Activated CD8-positive, alpha-beta memory T cell treated with anti-CD3 and anti-CD28 coated beads, Interleukin-2, amount 50 U/mL, for 24 hours (primary cell): ENCODE measurements around the gene BLVRA.
"Not testable (repeated sequence)": the region's sequence is repeated elsewhere in the genome, so short reads cannot be mapped to it uniquely, and the experiment has no call there.

Experiments used
- DNase-seq: peaks from one replicate; pipeline ENCODE4 v3.0.0-alpha.2; 2020; ENCODE audit errors: extremely low read depth

The BLVRA gene

DNA sequence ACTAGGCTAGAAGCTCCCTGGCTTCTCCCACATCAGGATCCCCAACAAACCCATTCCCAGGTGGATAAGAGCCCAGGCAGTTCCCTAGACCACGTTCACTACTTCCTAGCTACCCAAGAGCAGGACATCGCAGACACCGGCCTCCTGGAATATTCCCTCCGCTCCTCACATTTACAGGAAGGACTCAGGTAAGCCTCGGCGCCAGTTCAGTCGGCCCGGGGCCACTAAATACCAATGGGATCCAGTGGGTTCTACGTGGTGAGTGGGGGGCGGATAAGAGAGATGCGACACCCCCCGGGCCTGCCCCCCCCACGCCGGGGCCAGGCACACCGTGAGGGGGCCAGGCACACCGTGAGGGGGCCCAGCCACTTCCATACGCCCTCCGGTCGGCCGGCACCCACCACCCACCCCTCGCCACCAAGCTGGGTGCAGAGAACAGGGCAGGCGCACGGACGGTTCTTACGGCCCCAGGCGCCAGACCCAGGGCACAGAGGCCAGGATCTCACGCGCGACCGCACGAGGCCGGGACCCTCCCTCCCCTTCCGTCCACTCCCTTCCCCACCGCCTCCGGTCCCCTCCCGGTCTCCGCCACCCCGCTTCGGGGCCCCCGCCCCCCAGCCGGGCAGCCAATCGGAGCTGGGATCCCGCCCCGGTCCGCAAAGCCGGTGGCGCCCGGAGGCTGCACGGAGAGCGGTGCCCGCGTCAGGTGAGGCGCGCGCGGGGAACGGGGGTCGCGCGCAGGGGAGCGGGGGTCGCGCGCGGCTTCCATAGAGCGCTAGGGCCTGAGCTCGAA lies at the start of gene BLVRA:
Gene BLVRA, plus strand, starts transcription at position 652 of the 793 bp plus-strand sequence. CDS start 12,479 bp downstream, outside the sequence.
- DNase-seq = no peak

- no peak for DNase-seq
Observed at GRCh38 chr7:43711503-43711902, 47.0 kb upstream of the BLVRA start.

DNA sequence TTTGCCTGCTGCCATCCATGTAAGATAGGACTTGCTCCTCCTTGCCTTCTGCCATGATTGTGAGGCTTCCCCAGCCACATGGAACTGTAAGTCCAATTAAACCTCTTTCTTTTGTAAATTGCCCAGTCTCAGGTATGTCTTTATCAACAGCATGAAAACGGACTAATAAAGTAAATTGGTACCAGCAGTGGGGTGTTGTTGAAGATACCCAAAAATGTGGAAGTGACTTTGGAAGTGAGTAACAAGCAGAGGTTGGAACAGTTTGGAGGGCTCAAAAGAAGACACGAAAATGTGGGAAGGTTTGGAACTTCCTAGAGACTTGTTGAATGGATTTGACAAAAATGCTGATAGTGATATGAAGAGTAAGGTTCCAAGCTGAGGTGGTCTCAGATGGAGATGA lies 42.5 kb upstream of the BLVRA start:
- not testable (repeated sequence) for DNase-seq

- no peak for DNase-seq
Observed at GRCh38 chr7:43716598-43716997, 41.9 kb upstream of the BLVRA start.

- DNase-seq = no peak
Observed at GRCh38 chr7:43721193-43721806, 37.2 kb upstream of the BLVRA start.

GRCh38 chr7:43723007-43723341 lies 35.5 kb upstream of the BLVRA start:
- DNase-seq = no peak

- DNase-seq = no peak
Observed at GRCh38 chr7:43725251-43725650, 33.2 kb upstream of the BLVRA start.

- DNase-seq = no peak
Observed at GRCh38 chr7:43726466-43726865, 32.0 kb upstream of the BLVRA start.

DNA sequence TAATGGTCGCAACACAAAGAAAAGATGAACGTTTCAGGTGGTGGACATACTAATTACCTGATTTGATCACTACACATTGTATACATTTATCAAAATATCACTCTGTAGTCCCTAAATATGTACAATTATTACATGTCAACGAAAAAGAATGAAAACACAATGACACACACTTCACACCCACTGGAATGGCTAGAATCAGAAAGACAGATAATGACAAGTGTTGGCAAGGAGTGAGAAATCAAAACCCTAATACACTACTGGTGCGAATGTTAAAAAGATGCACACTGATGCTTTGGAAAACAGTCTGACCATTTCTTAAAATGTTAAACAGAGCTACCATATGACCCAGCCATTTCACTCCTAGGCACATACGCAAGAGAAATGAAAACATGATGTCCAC lies 31.5 kb upstream of the BLVRA start:
- no peak for DNase-seq

GRCh38 chr7:43727494-43727893 lies 31.0 kb upstream of the BLVRA start:
- no peak for DNase-seq

GRCh38 chr7:43729214-43729923 lies 29.1 kb upstream of the BLVRA start, which contains the start of gene COA1:
Gene COA1, minus strand, starts transcription at chr7:43729523. Its CDS starts 80,909 bp downstream, at chr7:43648614.
- DNase-seq = peak; percentile 46

DNA sequence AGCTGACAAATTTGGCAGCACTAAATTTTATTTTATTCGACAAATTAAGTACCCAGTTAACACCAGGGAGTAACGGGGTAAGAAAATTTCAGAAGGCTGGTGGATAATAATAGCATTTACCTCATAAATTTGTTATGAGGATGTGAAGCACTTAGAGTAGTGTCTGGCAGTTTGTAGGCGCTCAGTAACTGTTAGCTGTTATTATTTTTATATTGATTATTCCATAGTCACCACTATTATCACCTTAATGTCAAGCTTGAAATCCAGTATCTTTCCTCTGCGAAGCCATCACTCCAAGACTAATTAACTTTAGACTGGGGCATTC lies 28.6 kb upstream of the BLVRA start:
- DNase-seq = no peak

- not testable (repeated sequence) for DNase-seq
Observed at GRCh38 chr7:43731494-43731893, 27.0 kb upstream of the BLVRA start.

DNA sequence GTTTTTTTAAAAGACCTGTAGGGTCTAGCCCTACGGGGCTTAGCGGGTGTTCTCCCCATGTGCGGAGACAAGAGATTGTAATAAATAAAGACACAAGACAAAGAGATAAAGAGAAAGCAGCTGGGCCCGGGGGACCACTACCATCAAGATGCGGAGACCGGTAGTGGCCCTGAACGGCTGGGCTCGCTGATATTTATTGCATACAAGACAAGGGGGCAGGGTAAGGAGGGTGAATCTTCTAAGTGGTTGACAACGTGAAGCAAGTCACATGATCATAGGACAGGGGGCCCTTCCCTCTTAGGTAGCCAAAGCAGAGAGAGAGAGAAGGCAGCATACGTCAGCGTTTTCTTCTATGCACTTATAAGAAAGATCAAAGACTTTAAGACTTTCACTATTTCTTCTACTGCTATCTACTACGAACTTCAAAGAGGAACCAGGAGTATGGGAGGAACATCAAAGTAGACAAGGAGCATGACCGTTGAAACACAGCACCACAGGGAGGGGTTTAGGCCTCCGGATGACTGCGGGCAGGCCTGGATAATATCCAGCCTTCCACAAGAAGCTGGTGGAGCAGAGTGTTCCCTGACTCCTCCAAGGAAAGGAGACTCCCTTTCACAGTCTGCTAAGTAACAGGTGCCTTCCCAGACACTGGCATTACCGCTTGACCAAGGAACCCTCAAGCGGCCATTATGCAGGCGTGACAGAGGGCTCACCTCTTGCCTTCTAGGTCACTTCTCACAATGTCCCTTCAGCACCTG lies 23.7 kb upstream of the BLVRA start:
- not testable (repeated sequence) for DNase-seq

DNA sequence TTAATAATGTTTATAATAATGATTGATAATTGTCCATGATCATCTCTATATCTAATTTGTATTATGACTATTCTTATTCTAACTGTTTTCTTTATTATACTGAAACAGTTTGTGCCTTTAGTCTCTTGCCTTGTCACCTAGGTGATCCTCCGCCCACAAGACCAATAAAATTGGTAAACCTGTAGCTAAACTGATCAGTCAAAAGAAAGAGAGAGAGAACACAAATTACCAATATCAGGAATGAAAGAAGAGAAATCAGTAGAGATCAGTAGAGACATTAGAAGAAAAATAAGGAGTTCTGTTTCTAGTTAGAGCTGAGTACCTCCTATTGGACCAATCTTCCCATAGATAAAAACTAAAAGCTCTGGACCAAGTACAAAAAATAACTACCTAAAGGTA lies 23.1 kb upstream of the BLVRA start:
- no peak for DNase-seq

- no peak for DNase-seq
Observed at GRCh38 chr7:43735802-43736603, 22.5 kb upstream of the BLVRA start.

- DNase-seq = no peak
Observed at GRCh38 chr7:43737467-43738127, 20.9 kb upstream of the BLVRA start.

GRCh38 chr7:43742692-43743091 lies 15.8 kb upstream of the BLVRA start:
- DNase-seq = no peak

DNA sequence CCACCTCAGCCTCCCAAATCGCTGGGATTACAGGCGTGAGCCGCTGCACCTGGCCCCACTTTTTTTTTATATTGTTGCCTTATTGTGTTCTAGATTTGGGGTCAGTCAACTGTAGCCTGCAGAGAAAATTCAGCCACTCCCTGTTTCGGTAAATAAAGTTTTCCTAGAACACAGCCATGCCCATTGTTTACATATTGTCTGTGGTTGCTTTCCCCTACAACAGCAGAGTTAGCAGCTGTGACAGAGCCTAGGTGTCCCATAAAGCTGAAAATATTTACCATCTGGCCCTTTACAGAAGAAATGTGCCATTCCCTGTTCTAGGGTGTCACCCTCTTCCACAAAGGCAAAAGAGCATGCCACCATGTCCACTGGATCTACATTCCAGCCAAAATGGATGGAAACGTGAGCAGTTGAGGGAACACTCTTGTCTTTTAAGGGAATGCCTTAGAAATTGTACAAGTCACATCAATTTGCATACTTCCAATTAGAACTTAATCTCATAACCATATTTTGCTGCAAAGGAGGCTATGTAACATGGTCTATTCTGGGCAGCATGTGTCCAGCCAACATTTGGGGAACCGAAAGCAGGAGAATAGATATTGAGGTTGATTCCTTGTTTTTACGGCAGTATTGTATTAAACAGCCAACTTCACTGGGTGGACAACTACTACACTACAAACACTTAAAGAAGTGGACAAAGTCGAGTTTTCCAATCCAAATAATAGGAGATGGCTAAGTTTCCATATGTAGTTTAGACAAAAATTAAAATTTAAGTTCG lies 11.0 kb upstream of the BLVRA start:
- no peak for DNase-seq

- DNase-seq = no peak
Observed at GRCh38 chr7:43749383-43749940, 9.0 kb upstream of the BLVRA start.
